Stimulated activated naive CD8-positive, alpha-beta T cell treated with anti-CD3 and anti-CD28 coated beads, Interleukin-15, amount 100 ng/mL, for 72 hours (primary cell): ENCODE results near the gene AK4.

ENCODE experiments used
- ATAC-seq: fragments of 150-1000 bp; cut with Tn5 transposase; 2 replicates; pipeline ENCODE4 v1.10.0; 2021; ENCODE audit warnings: mild to moderate bottlenecking, moderate library complexity
- DNase-seq, 2 donors: peaks; one replicate each; pipeline ENCODE4 v3.0.0; 2021 to 2022
- H3K27ac Mint-ChIP-seq, 2 donors: one replicate each; pipeline ENCODE4 v1.8.0; 2022; ENCODE audit warnings: mild to moderate bottlenecking in 2 of 2, mixed read lengths in 2 of 2, moderate library complexity in 2 of 2
- H3K27me3 Mint-ChIP-seq: one replicate; pipeline ENCODE4 v1.8.0; 2022; ENCODE audit warnings: mixed read lengths
- H3K4me1 Mint-ChIP-seq: one replicate; pipeline ENCODE4 v1.8.0; 2022; ENCODE audit warnings: mild to moderate bottlenecking, mixed read lengths
- H3K4me3 Mint-ChIP-seq, 2 donors: one replicate each; pipeline ENCODE4 v1.8.0; 2022; ENCODE audit warnings: mild to moderate bottlenecking in 2 of 2, mixed read lengths in 2 of 2, moderate library complexity in 1 of 2
- H3K9me3 Mint-ChIP-seq, 2 donors: one replicate each; pipeline ENCODE4 v1.8.0; 2022; ENCODE audit warnings: mixed read lengths in 2 of 2

AK4 gene

DNA sequence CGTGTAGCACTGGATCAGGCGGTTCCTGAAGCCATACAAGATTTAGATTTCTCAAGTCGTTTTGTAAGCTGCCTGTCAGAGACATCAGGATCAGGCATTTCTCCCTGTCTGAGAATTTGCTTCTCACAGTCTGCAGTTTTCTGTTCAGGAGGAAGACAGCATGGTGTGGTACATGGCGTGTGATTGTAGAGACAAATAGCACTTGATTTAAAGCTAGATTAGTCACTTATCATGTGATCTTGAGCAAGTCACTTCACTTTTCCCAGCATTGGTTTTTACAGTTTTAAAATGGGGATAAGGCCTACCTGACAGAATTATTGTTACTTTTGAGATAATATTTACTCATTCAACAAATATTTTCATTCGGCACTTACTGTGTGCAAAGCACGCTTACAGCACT lies 63.3 kb downstream of the AK4 start:
- no peaks in the 10 kb centered on the region for H3K27me3 Mint-ChIP-seq
- H3K27ac Mint-ChIP-seq, result no peak overlapping the region
- no peaks in the 10 kb centered on the region for H3K9me3 Mint-ChIP-seq
- ATAC-seq, result no peak
- peaks cover 40% of the 10 kb centered on the region for H3K4me1 Mint-ChIP-seq
- no peak overlapping the region for H3K4me3 Mint-ChIP-seq
- DNase-seq, result no peak

DNA sequence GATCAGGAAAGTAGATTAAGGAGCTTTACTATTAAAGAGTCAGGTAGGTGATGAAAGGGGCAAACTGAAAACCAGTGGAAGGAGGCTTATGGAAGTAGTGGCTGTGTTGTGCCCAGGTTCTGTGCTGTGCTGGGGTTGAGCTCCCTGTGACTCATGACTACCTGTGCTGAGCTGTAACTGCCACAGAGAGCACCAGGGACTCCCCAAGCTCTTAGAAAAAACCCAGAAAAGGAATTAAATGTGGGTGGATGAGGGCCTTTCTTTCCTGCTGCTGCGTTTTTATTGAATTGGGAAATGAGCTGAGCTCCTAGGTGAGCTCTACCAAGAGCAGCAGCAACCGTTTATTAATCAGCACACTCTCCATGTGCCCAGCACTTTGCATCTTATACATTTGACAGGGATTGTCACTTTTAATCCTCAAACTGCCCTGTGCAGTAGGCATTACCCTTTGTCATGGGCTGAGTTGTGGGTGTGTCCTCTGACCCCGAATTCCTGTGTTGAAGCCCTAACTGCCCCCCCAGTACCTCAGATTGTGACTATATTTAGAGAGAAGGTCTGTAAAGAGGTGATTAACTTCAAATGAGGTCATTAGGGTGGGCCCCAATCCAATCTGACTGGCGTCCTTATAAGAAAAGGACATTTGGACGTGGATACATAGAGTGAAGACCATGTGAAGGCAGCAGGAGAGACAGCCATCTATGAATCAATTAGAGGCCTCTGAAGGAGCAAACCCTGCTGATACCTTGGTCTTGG lies 65.4 kb downstream of the AK4 start:
- peaks cover 47% of the 10 kb centered on the region for H3K4me1 Mint-ChIP-seq
- no peaks in the 10 kb centered on the region for H3K27me3 Mint-ChIP-seq
- no peaks in the 10 kb centered on the region for H3K9me3 Mint-ChIP-seq
- H3K27ac Mint-ChIP-seq, result peak overlapping the region in 1 of 2 donors; percentile 3
- H3K4me3 Mint-ChIP-seq, result peak overlapping the region; percentile 13 to 24
- DNase-seq (peak in 1 of 2 donors; percentile 39), ATAC-seq (peak; percentile 92)

DNA sequence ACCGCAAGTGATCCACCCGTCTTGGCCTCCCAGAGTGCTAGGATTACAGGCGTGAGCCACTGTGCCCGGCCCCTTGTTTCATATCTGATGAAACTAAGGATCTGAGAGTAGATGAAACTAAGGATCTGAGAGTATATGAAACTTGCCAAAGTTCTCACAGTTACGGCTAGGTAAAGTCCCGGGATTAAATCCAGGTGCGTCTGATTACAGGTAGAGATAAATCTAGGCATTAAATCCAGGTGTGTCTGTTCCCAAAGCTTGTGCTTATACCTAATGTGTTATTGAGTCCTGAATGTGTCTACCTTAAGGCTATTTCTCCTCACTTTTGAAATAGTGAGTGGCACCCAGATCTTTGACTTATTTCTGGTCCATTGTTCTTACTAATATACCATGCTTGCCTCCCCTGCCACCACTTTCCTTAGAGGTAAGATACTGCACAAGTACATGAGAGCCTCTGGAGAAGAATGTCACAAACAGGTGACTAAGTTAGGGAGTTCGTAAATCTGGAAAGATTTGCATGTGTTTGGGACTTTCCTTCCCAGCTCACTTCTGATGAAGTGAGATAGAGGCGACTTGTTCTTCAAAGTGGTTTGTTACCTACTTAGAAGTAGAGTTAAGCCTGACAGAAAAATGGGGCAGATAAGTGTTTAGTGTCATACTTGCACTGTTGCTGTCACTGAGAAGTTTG lies 66.5 kb downstream of the AK4 start:
- DNase-seq, result no peak
- Mint-ChIP-seq H3K4me3 (no peak overlapping the region), H3K27me3 (no peaks in the 10 kb centered on the region), H3K4me1 (peaks cover 47% of the 10 kb centered on the region), H3K9me3 (no peaks in the 10 kb centered on the region), H3K27ac (no peak overlapping the region)
- ATAC-seq, result no peak

GRCh38 chr1:65216989-65217388 lies 69.0 kb downstream of the AK4 start:
- no peak overlapping the region for H3K27ac Mint-ChIP-seq
- H3K4me3 Mint-ChIP-seq, result no peak overlapping the region
- DNase-seq, result no peak
- ATAC-seq, result no peak
- no peaks in the 10 kb centered on the region for H3K9me3 Mint-ChIP-seq
- H3K4me1 Mint-ChIP-seq, result peaks cover 42% of the 10 kb centered on the region
- no peaks in the 10 kb centered on the region for H3K27me3 Mint-ChIP-seq

DNA sequence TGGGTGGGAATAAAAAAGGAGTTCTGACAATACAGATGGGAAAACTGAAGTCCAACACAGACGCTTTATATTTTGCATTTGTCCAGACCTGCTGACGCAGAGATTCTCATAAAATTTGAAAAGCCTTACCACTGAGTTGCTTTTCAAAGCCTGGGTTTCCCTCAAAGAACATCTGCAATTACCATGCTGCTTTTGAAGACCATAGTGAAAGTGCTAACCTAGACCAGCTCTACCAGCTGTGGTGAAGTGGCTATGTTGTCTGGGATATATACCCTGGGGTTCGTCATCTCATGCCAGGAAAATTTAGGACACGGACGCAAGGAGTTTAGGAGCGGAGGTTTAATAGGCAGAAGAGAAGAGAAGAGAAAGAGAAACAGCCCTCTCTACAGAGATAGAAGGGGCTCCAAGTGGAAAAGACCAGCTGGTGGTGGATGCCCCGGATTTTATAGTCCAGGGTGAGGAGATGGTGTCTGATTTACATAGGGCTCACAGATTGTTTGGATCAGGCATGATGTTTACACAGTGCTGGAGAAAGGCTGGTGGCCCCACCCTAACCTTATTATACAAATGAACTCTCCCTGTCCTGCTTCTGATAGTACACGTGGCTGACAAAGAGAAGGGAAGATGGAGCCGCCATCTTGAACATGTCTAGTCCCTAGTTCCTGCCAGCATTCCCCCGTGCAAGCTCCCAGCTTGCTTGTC lies 73.8 kb downstream of the AK4 start:
- Mint-ChIP-seq H3K27me3 (no peaks in the 10 kb centered on the region), H3K4me3 (no peak overlapping the region), H3K4me1 (peaks cover 2% of the 10 kb centered on the region), H3K27ac (no peak overlapping the region), H3K9me3 (no peaks in the 10 kb centered on the region)
- DNase-seq (no peak), ATAC-seq (no peak)

DNA sequence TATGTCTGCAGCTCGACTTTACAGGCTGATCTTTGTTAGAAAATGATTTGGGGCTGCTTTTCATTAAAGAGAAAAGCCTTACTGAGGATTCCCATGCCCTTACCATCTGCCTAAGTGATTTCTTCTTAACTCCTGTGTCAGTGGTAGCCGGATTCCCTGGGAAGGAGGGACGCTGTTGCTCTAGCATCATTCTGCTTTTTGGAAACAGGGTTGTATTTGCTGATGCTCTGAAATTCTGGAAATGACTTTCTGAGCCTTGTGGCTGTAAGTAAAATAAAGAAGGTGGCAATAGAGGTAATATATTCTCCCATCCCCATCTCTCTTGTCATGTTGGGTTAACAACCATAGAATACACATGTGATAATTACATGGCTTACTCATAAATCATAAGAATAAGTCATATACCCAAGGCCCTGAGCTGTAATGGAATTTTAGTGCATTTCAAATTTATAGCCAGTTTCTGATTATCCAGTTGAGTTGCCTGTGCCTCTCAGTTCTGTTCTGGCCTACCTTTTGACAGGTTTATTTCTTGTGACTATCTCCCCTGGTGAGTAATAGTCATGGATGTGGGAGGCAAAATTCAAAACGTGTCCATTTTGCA lies 74.4 kb downstream of the AK4 start:
- H3K27me3 Mint-ChIP-seq, result no peaks in the 10 kb centered on the region
- no peak overlapping the region for H3K27ac Mint-ChIP-seq
- H3K9me3 Mint-ChIP-seq, result no peaks in the 10 kb centered on the region
- H3K4me1 Mint-ChIP-seq, result no peaks in the 10 kb centered on the region
- no peak for ATAC-seq
- DNase-seq, result no peak
- no peak overlapping the region for H3K4me3 Mint-ChIP-seq

GRCh38 chr1:65224681-65225091 lies 76.7 kb downstream of the AK4 start:
- Mint-ChIP-seq H3K27me3 (no peaks in the 10 kb centered on the region), H3K4me1 (no peaks in the 10 kb centered on the region), H3K9me3 (no peaks in the 10 kb centered on the region), H3K4me3 (no peak overlapping the region), H3K27ac (no peak overlapping the region)
- DNase-seq (no peak), ATAC-seq (no peak)

DNA sequence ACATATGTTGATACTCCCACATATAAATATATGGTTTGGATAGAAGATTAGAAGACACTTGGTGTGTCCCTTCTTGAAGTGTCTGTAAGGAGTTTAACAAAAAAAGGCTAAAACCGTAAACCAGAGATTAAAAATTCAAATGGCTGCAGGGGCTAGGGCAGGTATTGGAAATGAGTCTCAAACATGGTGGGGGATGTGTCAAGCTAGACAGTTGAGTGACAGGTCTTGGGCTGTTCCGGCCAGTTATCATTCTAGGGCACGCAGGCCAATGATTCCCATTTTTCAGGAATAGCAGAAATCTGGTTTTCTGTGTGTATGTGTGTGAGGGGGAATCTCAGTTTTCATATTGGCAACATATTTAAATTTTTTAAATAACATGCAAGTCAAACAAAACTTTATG lies 77.2 kb downstream of the AK4 start:
- H3K27ac Mint-ChIP-seq, result no peak overlapping the region
- no peaks in the 10 kb centered on the region for H3K9me3 Mint-ChIP-seq
- no peaks in the 10 kb centered on the region for H3K4me1 Mint-ChIP-seq
- DNase-seq (no peak), ATAC-seq (no peak)
- no peak overlapping the region for H3K4me3 Mint-ChIP-seq
- no peaks in the 10 kb centered on the region for H3K27me3 Mint-ChIP-seq

GRCh38 chr1:65229201-65229600 lies 81.2 kb downstream of the AK4 start:
- Mint-ChIP-seq H3K4me3 (no peak overlapping the region), H3K9me3 (no peaks in the 10 kb centered on the region), H3K27me3 (no peaks in the 10 kb centered on the region), H3K27ac (no peak overlapping the region), H3K4me1 (peaks cover 24% of the 10 kb centered on the region)
- DNase-seq, result no peak
- ATAC-seq, result no peak

DNA sequence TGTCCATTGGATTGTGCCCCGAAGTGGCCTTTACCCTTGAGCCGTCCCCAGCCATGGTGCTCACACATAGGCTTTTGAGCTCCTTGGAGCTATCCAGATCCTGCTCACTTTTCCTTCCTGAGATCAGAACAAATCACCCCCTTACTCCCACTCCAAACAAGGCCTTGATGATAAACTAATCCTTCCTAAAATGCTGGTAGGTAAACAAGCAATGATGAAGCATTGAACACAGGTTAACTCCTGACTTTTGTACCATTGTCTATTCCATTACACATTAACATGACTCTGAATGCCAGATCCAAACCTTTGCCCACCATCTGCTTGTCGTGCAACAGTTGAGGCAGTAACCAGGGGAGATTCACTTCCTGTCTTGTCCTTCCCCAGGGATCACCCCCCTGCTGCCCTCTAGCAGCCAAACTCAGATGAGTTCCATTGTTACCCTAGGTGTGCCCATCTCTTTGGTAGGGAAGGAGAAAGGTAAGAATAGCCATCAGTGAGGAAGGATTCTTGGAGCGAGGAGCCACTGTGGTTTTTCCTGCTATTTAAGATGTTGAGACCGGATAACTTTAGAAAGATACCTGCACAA lies 81.8 kb downstream of the AK4 start:
- Mint-ChIP-seq H3K27me3 (no peaks in the 10 kb centered on the region), H3K4me3 (no peak overlapping the region), H3K9me3 (no peaks in the 10 kb centered on the region), H3K4me1 (peaks cover 24% of the 10 kb centered on the region), H3K27ac (peak overlapping the region in 1 of 2 donors; percentile 72)
- ATAC-seq (no peak), DNase-seq (no peak)

GRCh38 chr1:65230731-65231481 lies 82.9 kb downstream of the AK4 start:
- H3K4me1 Mint-ChIP-seq, result peaks cover 24% of the 10 kb centered on the region
- peak in 1 of 2 donors; percentile 35 for DNase-seq
- H3K27ac Mint-ChIP-seq, result no peak overlapping the region
- ATAC-seq, result peak; percentile 94
- H3K9me3 Mint-ChIP-seq, result no peaks in the 10 kb centered on the region
- peak overlapping the region; percentile 1 to 56 for H3K4me3 Mint-ChIP-seq
- no peaks in the 10 kb centered on the region for H3K27me3 Mint-ChIP-seq

DNA sequence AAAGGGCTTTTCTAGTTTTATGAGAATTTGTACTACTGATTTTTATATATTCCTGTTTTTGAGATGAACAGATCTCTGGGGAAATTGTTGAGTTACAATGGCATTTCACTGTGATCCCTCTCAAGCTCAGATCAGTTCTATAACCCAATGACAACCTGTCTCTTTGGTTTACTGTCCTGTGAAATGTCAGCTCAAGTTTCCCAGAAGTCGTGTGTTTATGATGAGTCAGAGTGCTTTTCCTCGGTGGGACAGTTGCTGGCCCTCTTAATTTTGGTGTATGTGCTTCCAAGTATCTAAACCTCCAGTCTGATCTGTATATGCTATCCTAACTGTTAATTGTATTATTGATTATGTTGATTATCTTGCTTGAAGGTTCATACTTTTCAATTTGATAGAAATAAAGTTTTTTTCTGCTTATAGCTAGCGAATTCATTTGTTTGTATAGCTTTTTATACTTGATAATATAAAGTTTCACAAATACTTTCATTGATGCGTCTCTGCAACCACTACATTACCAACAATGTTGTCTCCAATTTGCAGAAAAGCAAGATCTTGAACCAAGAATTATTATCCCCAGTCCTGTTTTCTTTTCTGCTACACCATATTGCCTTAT lies 83.8 kb downstream of the AK4 start:
- Mint-ChIP-seq H3K27me3 (no peaks in the 10 kb centered on the region), H3K4me3 (no peak overlapping the region), H3K27ac (no peak overlapping the region), H3K4me1 (peaks cover 24% of the 10 kb centered on the region), H3K9me3 (no peaks in the 10 kb centered on the region)
- no peak for ATAC-seq
- no peak for DNase-seq

DNA sequence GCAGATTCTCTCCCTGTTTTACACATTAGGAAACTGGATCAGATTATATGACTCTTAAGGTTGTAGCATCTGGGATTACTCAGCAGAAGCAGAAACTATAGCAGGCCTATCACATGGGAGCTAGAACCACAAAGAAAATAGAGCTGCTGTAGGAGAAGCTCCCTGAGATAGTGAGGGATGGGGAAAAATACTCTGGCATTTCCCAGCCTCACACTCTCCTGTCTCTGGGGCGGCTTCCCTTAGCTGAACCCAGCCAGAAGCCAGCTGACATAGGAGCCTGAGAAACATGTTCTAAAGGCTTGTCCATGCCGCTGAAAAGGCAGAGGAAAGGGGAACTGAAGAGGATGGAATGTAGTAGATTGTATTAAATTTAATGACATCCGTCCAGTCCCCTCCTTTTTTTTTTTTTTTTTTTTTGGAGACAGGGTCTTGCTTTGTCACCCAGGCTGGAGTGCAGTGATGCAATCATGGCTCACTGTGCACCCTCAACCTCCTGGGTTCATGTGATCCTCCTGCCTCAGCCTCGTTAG lies 84.5 kb downstream of the AK4 start:
- no peak overlapping the region for H3K4me3 Mint-ChIP-seq
- H3K27ac Mint-ChIP-seq, result no peak overlapping the region
- ATAC-seq, result no peak
- H3K4me1 Mint-ChIP-seq, result peaks cover 24% of the 10 kb centered on the region
- no peak for DNase-seq
- no peaks in the 10 kb centered on the region for H3K9me3 Mint-ChIP-seq
- H3K27me3 Mint-ChIP-seq, result no peaks in the 10 kb centered on the region

DNA sequence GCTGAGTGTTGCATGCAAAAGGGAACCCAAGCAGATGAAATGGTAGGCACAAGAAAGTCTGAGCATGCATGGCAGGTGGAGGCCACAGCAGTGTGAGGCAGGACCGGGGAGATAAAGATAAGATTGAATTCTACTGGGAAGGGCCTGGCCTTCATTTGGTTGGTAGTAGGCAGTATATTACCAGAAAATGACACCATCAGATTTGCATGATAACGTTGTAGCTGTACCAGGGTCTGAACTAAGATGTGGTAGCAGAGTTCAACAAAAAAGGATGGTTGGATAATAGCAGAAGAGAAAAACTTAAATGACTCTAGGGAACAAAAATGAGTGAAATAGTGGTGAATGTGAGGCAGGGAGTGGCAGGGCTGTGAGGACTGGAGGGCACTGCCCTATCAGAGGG lies 85.8 kb downstream of the AK4 start:
- H3K4me3 Mint-ChIP-seq, result no peak overlapping the region
- no peaks in the 10 kb centered on the region for H3K9me3 Mint-ChIP-seq
- peaks cover 24% of the 10 kb centered on the region for H3K4me1 Mint-ChIP-seq
- H3K27me3 Mint-ChIP-seq, result no peaks in the 10 kb centered on the region
- DNase-seq (no peak), ATAC-seq (no peak)
- H3K27ac Mint-ChIP-seq, result no peak overlapping the region
